ENCODE data around the gene DRGX.

Gene DRGX

DNA sequence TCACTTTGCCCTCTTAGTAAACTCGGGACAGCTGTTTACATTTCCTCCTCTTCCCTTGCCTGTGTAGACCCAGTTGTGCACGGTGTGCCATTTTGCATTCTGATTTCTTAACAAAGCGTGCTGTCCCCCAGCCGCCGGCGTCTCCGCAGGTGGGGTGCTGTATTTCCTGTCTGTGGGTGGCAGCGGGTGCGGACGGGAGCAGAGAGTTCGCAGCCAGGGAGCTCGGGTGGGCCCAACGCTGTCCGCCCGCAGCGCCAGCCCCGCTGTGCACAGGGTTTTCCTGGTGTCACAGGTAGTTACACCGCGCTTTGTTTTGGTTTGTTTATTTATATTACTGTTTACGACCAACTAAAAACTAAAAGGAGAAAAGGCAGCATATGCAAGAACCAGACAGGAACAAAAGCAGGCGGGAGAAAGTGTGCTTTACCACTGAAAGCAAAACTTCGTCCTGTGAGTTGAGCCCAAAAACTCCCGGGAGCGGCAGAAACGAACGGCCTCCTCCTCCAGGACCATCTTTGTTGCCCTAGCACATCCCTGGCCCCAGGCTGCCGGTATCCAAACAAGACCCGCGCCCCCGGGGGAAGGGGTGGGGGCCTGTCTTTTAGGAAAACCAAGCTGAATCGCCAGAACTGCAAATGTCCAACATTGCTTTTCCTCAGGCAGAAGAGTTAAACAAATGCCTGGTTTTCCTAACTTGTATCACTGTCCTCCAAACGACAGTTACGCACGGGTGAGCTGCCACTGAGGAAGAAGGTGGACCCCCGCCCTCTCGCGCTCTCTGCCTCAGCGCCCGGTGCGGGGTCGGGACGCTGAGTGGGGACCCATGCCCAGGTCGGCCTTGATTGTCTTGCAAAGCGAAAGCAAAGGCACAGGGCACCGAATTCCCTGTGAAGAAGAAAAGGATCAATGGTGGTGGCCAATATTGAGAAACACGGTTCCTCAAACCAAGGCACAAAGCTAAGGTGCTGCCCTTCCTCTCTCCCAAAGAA is 45.9 kb upstream of the DRGX start:
- Histone ChIP-seq H3K4me2 (ENCODE audit: low read depth, low read length) (no peak overlapping the region), H3K9ac (ENCODE audit: low read length) (no peak overlapping the region)
- TF ChIP-seq, protein P1, sequence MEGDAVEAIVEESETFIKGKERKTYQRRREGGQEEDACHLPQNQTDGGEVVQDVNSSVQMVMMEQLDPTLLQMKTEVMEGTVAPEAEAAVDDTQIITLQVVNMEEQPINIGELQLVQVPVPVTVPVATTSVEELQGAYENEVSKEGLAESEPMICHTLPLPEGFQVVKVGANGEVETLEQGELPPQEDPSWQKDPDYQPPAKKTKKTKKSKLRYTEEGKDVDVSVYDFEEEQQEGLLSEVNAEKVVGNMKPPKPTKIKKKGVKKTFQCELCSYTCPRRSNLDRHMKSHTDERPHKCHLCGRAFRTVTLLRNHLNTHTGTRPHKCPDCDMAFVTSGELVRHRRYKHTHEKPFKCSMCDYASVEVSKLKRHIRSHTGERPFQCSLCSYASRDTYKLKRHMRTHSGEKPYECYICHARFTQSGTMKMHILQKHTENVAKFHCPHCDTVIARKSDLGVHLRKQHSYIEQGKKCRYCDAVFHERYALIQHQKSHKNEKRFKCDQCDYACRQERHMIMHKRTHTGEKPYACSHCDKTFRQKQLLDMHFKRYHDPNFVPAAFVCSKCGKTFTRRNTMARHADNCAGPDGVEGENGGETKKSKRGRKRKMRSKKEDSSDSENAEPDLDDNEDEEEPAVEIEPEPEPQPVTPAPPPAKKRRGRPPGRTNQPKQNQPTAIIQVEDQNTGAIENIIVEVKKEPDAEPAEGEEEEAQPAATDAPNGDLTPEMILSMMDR (IDR thresholded peaks at IDR 0.05; ENCODE audit: low read length): no peak
- TF ChIP-seq EZH2phosphoT487 (IDR thresholded peaks at IDR 0.05; ENCODE audit: low read length) (no peak), EZH2 (optimal IDR thresholded peaks at IDR 0.05; ENCODE audit: low read depth, low read length) (no peak)

DNA sequence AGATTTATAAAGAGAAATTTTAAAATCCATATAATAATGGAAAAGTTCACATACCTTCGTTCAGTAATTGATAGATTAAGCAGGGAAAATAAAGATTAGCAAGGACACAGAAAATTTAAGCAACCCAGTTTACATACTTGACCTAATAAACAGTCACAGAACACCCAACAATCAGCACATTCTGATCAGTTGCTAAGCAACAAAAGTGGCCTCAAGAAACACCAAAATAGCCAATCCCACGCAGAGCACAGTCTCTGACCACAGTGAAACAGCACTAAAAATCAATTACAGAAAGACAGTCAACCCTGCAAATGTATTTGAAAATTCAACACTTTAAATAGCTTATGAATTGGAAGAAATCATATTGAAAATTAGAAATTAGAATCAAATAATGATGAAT is 39.3 kb upstream of the DRGX start:
- Histone ChIP-seq H3K9me2 (replicated peaks; ENCODE audit: insufficient read depth, low read length) (no peaks in the 10 kb centered on the region), H3F3A (ENCODE audit: insufficient read depth, low read length) (no peaks in the 10 kb centered on the region), H3K9ac (ENCODE audit: low read length) (no peak overlapping the region), H3K4me1 (ENCODE audit: low read length) (no peaks in the 10 kb centered on the region), H4K20me1 (ENCODE audit: insufficient read depth, low read length) (no peaks in the 10 kb centered on the region), H3K36me3 (replicated peaks; ENCODE audit: insufficient read depth, low read length) (no peaks in the 10 kb centered on the region), H3K9me3 (replicated peaks; ENCODE audit: insufficient read depth, low read length) (no peaks in the 10 kb centered on the region), H3K27me3 (replicated peaks; ENCODE audit: insufficient read depth, low read length) (no peaks in the 10 kb centered on the region), H3K4me2 (ENCODE audit: low read depth, low read length) (no peak overlapping the region), H3K27ac (ENCODE audit: low read length) (no peak overlapping the region), H3K79me2 (ENCODE audit: low read length) (no peaks in the 10 kb centered on the region), H3K4me3 (ENCODE audit: low read length) (no peak overlapping the region), H2AFZ (ENCODE audit: low read length) (no peak overlapping the region)
- TF ChIP-seq EZH2phosphoT487 (IDR thresholded peaks at IDR 0.05; ENCODE audit: low read length) (no peak), EZH2 (optimal IDR thresholded peaks at IDR 0.05; ENCODE audit: low read depth, low read length) (no peak)
- TF ChIP-seq, protein P1 (IDR thresholded peaks at IDR 0.05; ENCODE audit: low read length): no peak
- DNase-seq: no peak

More for the DNA sequence above, 45.9 kb upstream of the DRGX start:
- H3K36me3 ChIP-seq (replicated peaks; ENCODE audit: insufficient read depth, low read length): no peaks in the 10 kb centered on the region
- H3K79me2 ChIP-seq (ENCODE audit: low read length): no peaks in the 10 kb centered on the region
- no peaks in the 10 kb centered on the region for H3K4me1 ChIP-seq (ENCODE audit: low read length)
- H4K20me1 ChIP-seq (ENCODE audit: insufficient read depth, low read length): no peaks in the 10 kb centered on the region
- no peaks in the 10 kb centered on the region for H3K27me3 ChIP-seq (replicated peaks; ENCODE audit: insufficient read depth, low read length)
- DNase-seq: no peak
- H2AFZ ChIP-seq (ENCODE audit: low read length): no peak overlapping the region
- H3K9me3 ChIP-seq (replicated peaks; ENCODE audit: insufficient read depth, low read length): no peaks in the 10 kb centered on the region
- H3F3A ChIP-seq (ENCODE audit: insufficient read depth, low read length): no peaks in the 10 kb centered on the region
- no peak overlapping the region for H3K27ac ChIP-seq (ENCODE audit: low read length)
- no peaks in the 10 kb centered on the region for H3K9me2 ChIP-seq (replicated peaks; ENCODE audit: insufficient read depth, low read length)
- H3K4me3 ChIP-seq (ENCODE audit: low read length): no peak overlapping the region

DNA sequence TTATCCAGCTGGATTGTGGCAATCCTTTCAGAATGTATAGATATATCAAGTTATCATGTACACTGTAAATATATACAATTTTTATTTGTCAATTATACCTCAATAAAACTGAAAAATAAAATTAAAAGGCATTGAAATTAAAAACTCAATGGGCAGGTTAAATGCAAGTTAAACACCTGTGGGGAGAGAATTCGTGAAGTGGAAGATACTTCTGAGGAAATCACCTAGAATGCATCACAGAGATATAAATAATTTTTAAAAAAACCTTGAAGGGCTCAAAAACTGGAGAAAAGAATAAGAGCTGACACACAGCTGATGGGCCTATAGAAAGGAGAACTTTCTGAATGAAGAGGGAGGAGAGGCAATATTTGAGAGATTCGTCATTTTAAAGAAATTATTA is 37.2 kb upstream of the DRGX start:
- H3F3A ChIP-seq (ENCODE audit: insufficient read depth, low read length): no peaks in the 10 kb centered on the region
- no peaks in the 10 kb centered on the region for H3K9me3 ChIP-seq (replicated peaks; ENCODE audit: insufficient read depth, low read length)
- no peaks in the 10 kb centered on the region for H3K27me3 ChIP-seq (replicated peaks; ENCODE audit: insufficient read depth, low read length)
- H3K9ac ChIP-seq (ENCODE audit: low read length): no peak overlapping the region
- H3K9me2 ChIP-seq (replicated peaks; ENCODE audit: insufficient read depth, low read length): no peaks in the 10 kb centered on the region
- H3K4me2 ChIP-seq (ENCODE audit: low read depth, low read length): no peak overlapping the region
- no peaks in the 10 kb centered on the region for H4K20me1 ChIP-seq (ENCODE audit: insufficient read depth, low read length)
- H3K27ac ChIP-seq (ENCODE audit: low read length): no peak overlapping the region
- H2AFZ ChIP-seq (ENCODE audit: low read length): no peak overlapping the region
- H3K79me2 ChIP-seq (ENCODE audit: low read length): no peaks in the 10 kb centered on the region
- H3K36me3 ChIP-seq (replicated peaks; ENCODE audit: insufficient read depth, low read length): no peaks in the 10 kb centered on the region
- TF ChIP-seq, protein P1 (IDR thresholded peaks at IDR 0.05; ENCODE audit: low read length): no peak
- TF ChIP-seq EZH2 (optimal IDR thresholded peaks at IDR 0.05; ENCODE audit: low read depth, low read length) (no peak), EZH2phosphoT487 (IDR thresholded peaks at IDR 0.05; ENCODE audit: low read length) (no peak)
- DNase-seq: no peak
- no peaks in the 10 kb centered on the region for H3K4me1 ChIP-seq (ENCODE audit: low read length)
- no peak overlapping the region for H3K4me3 ChIP-seq (ENCODE audit: low read length)

Measured in MM.1S (cell line).